GM23338 (cell line): ENCODE results near the gene GRIA3. TPM values are rescaled to one million over a fixed set of nuclear protein-coding genes. Genes with fewer than 3 reads are reported as not detected.

ENCODE experiments used
- ATAC-seq: fragments of 200-7000 bp; cut with Tn5 transposase; 3 replicates; pipeline ENCODE4 v1.9.1; 2020
- DNase-seq: peaks from one replicate; pipeline ENCODE4 v3.0.0-alpha.2; 2015; ENCODE audit warnings: low spot score
- H2AFZ ChIP-seq: fragments of 200-600 bp; sonication (generic); 2 replicates; pipeline ENCODE4 v1.8.0; 2016; ENCODE audit warnings: antibody characterized with exemption, mild to moderate bottlenecking, moderate library complexity
- H3F3A ChIP-seq: fragments of 200-600 bp; sonication (generic); replicated peaks from 2 replicates; pipeline ENCODE4 v1.8.0; 2017; ENCODE audit warnings: antibody characterized with exemption, mixed run types, low read depth
- H3K27ac ChIP-seq: fragments of 200-600 bp; sonication (generic); 2 replicates; pipeline ENCODE4 v1.6.1; 2016; ENCODE audit warnings: low read depth
- H3K27me3 ChIP-seq: fragments of 200-600 bp; sonication (generic); 2 replicates; pipeline ENCODE4 v1.8.0; 2016; ENCODE audit warnings: mild to moderate bottlenecking, mixed run types, moderate library complexity; ENCODE audit not compliant: insufficient read depth
- H3K36me3 ChIP-seq: fragments of 200-600 bp; sonication (generic); 2 replicates; pipeline ENCODE4 v1.8.0; 2016; ENCODE audit warnings: mild to moderate bottlenecking; ENCODE audit not compliant: insufficient read depth
- H3K4me1 ChIP-seq: fragments of 200-600 bp; sonication (generic); 2 replicates; pipeline ENCODE4 v1.8.0; 2016; ENCODE audit warnings: mild to moderate bottlenecking, moderate library complexity; ENCODE audit not compliant: insufficient read depth
- H3K4me2 ChIP-seq: fragments of 200-600 bp; sonication (generic); 2 replicates; pipeline ENCODE4 v1.7.1; 2017; ENCODE audit warnings: mixed run types
- H3K4me3 ChIP-seq: fragments of 200-600 bp; sonication (generic); 2 replicates; pipeline ENCODE4 v1.6.1; 2016; ENCODE audit warnings: mixed run types
- H3K79me2 ChIP-seq: fragments of 200-600 bp; sonication (generic); replicated peaks from 2 replicates; pipeline ENCODE4 v1.8.0; 2017; ENCODE audit warnings: mild to moderate bottlenecking; ENCODE audit not compliant: insufficient read depth
- H3K9me2 ChIP-seq: fragments of 200-600 bp; sonication (generic); 2 replicates; pipeline ENCODE4 v1.8.0; 2017; ENCODE audit not compliant: insufficient read depth
- H4K20me1 ChIP-seq: fragments of 200-600 bp; sonication (generic); replicated peaks from 2 replicates; pipeline ENCODE4 v1.8.0; 2017; ENCODE audit warnings: mild to moderate bottlenecking; ENCODE audit not compliant: insufficient read depth
- H3K27ac Mint-ChIP-seq: 2 replicates; pipeline ENCODE4 v1.8.0; 2020; ENCODE audit warnings: inconsistent platforms, mild to moderate bottlenecking, moderate library complexity, mixed read lengths
- H3K27me3 Mint-ChIP-seq: 3 replicates; pipeline ENCODE4 v1.8.0; 2022; ENCODE audit warnings: low read depth, mild to moderate bottlenecking, moderate library complexity, mixed read lengths, inconsistent platforms; ENCODE audit not compliant: insufficient read depth, poor library complexity
- H3K36me3 Mint-ChIP-seq: 3 replicates; pipeline ENCODE4 v1.8.0; 2021; ENCODE audit warnings: low read depth, mild to moderate bottlenecking, inconsistent platforms, moderate library complexity, mixed read lengths
- H3K4me1 Mint-ChIP-seq: 3 replicates; pipeline ENCODE4 v1.8.0; 2020; ENCODE audit warnings: mild to moderate bottlenecking, inconsistent platforms, mixed read lengths
- H3K4me3 Mint-ChIP-seq: 3 replicates; pipeline ENCODE4 v1.8.0; 2021; ENCODE audit warnings: moderate library complexity, mild to moderate bottlenecking, inconsistent platforms, mixed read lengths
- H3K9me3 Mint-ChIP-seq: 3 replicates; pipeline ENCODE4 v1.8.0; 2020; ENCODE audit warnings: moderate library complexity, mild to moderate bottlenecking, inconsistent platforms, mixed read lengths
- CREB1 ChIP-seq: fragments of 250-450 bp; sonication (Bioruptor Pico); IDR thresholded peaks from 2 replicates; pipeline ENCODE4 v1.5.0; 2020; ENCODE audit warnings: low read depth, mild to moderate bottlenecking, moderate library complexity
- CTCF ChIP-seq, 2 experiments: fragments of 200-600 bp in 1 of 2; sonication (generic) in 1 of 2; conservative IDR thresholded peaks; 2 replicates each; pipeline versions ENCODE4 v1.5.1 to v1.6.1; 2016 to 2017; ENCODE audit warnings: antibody characterized with exemption in 2 of 2, low read depth in 2 of 2, mild to moderate bottlenecking in 2 of 2, moderate library complexity in 1 of 2
- EZH2 ChIP-seq: fragments of 200-600 bp; sonication (generic); IDR thresholded peaks from one replicate; pipeline ENCODE4 v1.8.0; 2017; ENCODE audit warnings: antibody characterized with exemption, mild to moderate bottlenecking, low read depth; ENCODE audit not compliant: unreplicated experiment
- EZH2phosphoT487 ChIP-seq: fragments of 200-600 bp; sonication (generic); IDR thresholded peaks from one replicate; pipeline ENCODE4 v1.8.1; 2018; ENCODE audit warnings: antibody characterized with exemption; ENCODE audit not compliant: unreplicated experiment
- NANOG ChIP-seq: IDR thresholded peaks from 2 replicates; pipeline ENCODE4 v1.6.1; 2016; ENCODE audit warnings: antibody characterized with exemption, borderline replicate concordance
- POLR2AphosphoS5 ChIP-seq: IDR thresholded peaks from 2 replicates; pipeline ENCODE4 v1.6.1; 2016; ENCODE audit warnings: antibody characterized with exemption, low read depth
- STAT1 ChIP-seq: IDR thresholded peaks from one replicate; pipeline ENCODE4 v1.6.1; 2016; ENCODE audit warnings: antibody characterized with exemption; ENCODE audit not compliant: unreplicated experiment
- ZNF331 ChIP-seq: fragments of 250-450 bp; sonication (Bioruptor Pico); IDR thresholded peaks from 2 replicates; pipeline ENCODE4 v1.5.0; 2020; ENCODE audit warnings: low read depth, mild to moderate bottlenecking, moderate library complexity
- polyA plus RNA-seq: library from polyadenylated mRNA; unstranded; fragments of >200 nt; fragmentation: Nextera tagmentation; extraction: Ambion mirVana; gene quantifications from 2 replicates; pipeline ENCODE4 v1.2.1, GENCODE V29; 2016
- total RNA-seq: library from RNA; depleted of rRNA; stranded (reverse); fragments of >200 nt; shearing (Covaris generic); gene quantifications from 2 replicates; pipeline ENCODE4 v1.2.3, GENCODE V29; 2014
- TF ChIP-seq, protein P1 (sequence below): IDR thresholded peaks from one replicate; pipeline ENCODE4 v1.6.1; 2018; ENCODE audit warnings: antibody characterized with exemption; ENCODE audit not compliant: unreplicated experiment

GRIA3 gene
- total and polyA plus RNA-seq, 2 experiments from 2014 or later, result 2.7 to 5.6 TPM

DNA sequence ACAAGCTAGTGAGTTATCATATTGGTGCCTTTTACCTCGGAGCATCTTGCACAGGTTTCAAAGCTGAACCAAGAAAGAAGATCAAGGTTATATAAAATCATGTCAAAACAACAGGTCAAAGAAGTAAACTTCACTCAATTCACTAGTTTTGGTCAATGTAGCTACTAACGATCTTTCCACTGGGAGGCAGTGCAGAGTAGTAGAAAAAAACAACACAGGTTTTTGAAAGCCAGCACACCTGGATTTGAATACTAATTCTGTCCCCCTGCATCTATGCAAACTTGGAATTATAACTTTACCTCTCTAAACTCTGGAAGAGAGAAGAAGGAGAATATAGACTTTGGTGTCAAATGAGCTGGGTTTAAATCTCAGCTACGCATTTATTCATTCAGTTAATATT is 266.1 kb downstream of the GRIA3 start:
- Histone ChIP-seq H3F3A (no peaks in the 10 kb centered on the region), H2AFZ (no peak overlapping the region), H3K9me2 (no peaks in the 10 kb centered on the region), H4K20me1 (no peaks in the 10 kb centered on the region), H3K4me3 (no peak overlapping the region), H3K36me3 (no peaks in the 10 kb centered on the region), H3K27ac (no peak overlapping the region), H3K4me2 (no peak overlapping the region), H3K27me3 (no peaks in the 10 kb centered on the region), H3K79me2 (no peaks in the 10 kb centered on the region), H3K4me1 (no peaks in the 10 kb centered on the region)
- Mint-ChIP-seq H3K9me3 (no peaks in the 10 kb centered on the region), H3K27ac (no peak overlapping the region), H3K4me3 (no peak overlapping the region), H3K36me3 (no peaks in the 10 kb centered on the region), H3K4me1 (peaks cover 3% of the 10 kb centered on the region; the same call in 1 of the 3 replicates), H3K27me3 (no peaks in the 10 kb centered on the region)
- no peak for ATAC-seq
- peak; percentile 37 for DNase-seq
- TF ChIP-seq ZNF331 (CRISPR knock-in tag), result no peak
- peak; percentile 58 to 60 for TF ChIP-seq CTCF (conservative IDR thresholded peaks at IDR 0.05; ENCODE audit: low read depth in 2 of 2)

GRCh38 chrX:123454712-123455431 is 270.8 kb downstream of the GRIA3 start:
- H3K79me2 ChIP-seq, result no peaks in the 10 kb centered on the region
- H3K36me3 ChIP-seq, result no peaks in the 10 kb centered on the region
- H4K20me1 ChIP-seq, result no peaks in the 10 kb centered on the region
- no peaks in the 10 kb centered on the region for H3K9me2 ChIP-seq
- ATAC-seq (no peak), DNase-seq (no peak)
- H3K27me3 ChIP-seq, result no peaks in the 10 kb centered on the region
- H2AFZ ChIP-seq, result no peak overlapping the region
- Mint-ChIP-seq H3K4me3 (no peak overlapping the region), H3K27ac (no peak overlapping the region), H3K4me1 (peaks cover 3% of the 10 kb centered on the region; the same call in 1 of the 3 replicates), H3K9me3 (no peaks in the 10 kb centered on the region), H3K27me3 (no peaks in the 10 kb centered on the region), H3K36me3 (no peaks in the 10 kb centered on the region)
- no peaks in the 10 kb centered on the region for H3F3A ChIP-seq
- no peak for TF ChIP-seq POLR2AphosphoS5
- TF ChIP-seq NANOG, result no peak
- no peak for TF ChIP-seq EZH2phosphoT487
- no peak for TF ChIP-seq CTCF (conservative IDR thresholded peaks at IDR 0.05; ENCODE audit: low read depth in 2 of 2)
- no peak for TF ChIP-seq CREB1 (CRISPR knock-in tag)
- TF ChIP-seq STAT1, result no peak
- TF ChIP-seq, protein P1, sequence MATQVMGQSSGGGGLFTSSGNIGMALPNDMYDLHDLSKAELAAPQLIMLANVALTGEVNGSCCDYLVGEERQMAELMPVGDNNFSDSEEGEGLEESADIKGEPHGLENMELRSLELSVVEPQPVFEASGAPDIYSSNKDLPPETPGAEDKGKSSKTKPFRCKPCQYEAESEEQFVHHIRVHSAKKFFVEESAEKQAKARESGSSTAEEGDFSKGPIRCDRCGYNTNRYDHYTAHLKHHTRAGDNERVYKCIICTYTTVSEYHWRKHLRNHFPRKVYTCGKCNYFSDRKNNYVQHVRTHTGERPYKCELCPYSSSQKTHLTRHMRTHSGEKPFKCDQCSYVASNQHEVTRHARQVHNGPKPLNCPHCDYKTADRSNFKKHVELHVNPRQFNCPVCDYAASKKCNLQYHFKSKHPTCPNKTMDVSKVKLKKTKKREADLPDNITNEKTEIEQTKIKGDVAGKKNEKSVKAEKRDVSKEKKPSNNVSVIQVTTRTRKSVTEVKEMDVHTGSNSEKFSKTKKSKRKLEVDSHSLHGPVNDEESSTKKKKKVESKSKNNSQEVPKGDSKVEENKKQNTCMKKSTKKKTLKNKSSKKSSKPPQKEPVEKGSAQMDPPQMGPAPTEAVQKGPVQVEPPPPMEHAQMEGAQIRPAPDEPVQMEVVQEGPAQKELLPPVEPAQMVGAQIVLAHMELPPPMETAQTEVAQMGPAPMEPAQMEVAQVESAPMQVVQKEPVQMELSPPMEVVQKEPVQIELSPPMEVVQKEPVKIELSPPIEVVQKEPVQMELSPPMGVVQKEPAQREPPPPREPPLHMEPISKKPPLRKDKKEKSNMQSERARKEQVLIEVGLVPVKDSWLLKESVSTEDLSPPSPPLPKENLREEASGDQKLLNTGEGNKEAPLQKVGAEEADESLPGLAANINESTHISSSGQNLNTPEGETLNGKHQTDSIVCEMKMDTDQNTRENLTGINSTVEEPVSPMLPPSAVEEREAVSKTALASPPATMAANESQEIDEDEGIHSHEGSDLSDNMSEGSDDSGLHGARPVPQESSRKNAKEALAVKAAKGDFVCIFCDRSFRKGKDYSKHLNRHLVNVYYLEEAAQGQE, result no peak
- TF ChIP-seq EZH2, result no peak
- H3K4me2 ChIP-seq, result no peak overlapping the region
- H3K27ac ChIP-seq, result no peak overlapping the region
- H3K4me1 ChIP-seq, result no peaks in the 10 kb centered on the region
- H3K4me3 ChIP-seq, result no peak overlapping the region
